ENCODE results near the gene ASPSCR1. TPM values are rescaled to one million over a fixed set of nuclear protein-coding genes. Genes with fewer than 3 reads are reported as not detected.

ASPSCR1 gene
- total and polyA plus RNA-seq, 2 of the 13 experiments (the other 11 are each of a cell fraction or from before 2014, with no cell fraction given): 274 to 314 TPM

GRCh38 chr17:82039695-82040299 lies 62.4 kb downstream of the ASPSCR1 start (continued):
- TF ChIP-seq, protein P1, sequence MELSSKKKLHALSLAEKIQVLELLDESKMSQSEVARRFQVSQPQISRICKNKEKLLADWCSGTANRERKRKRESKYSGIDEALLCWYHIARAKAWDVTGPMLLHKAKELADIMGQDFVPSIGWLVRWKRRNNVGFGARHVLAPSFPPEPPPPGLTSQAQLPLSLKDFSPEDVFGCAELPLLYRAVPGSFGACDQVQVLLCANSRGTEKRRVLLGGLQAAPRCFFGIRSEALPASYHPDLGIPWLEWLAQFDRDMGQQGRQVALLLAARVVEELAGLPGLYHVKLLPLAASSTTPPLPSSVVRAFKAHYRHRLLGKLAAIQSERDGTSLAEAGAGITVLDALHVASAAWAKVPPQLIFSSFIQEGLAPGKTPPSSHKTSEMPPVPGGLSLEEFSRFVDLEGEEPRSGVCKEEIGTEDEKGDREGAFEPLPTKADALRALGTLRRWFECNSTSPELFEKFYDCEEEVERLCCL (CRISPR knock-in tag; IDR thresholded peaks at IDR 0.05; ENCODE audit: borderline replicate concordance): no peak
- TF ChIP-seq NFE2L2 (IDR thresholded peaks at IDR 0.05; ENCODE audit: low read length) (no peak), ZNF256 (CRISPR knock-in tag; conservative IDR thresholded peaks at IDR 0.05) (no peak), ZNF496 (CRISPR knock-in tag; IDR thresholded peaks at IDR 0.05; ENCODE audit: insufficient replicate concordance) (no peak), ZNF891 (CRISPR knock-in tag; IDR thresholded peaks at IDR 0.05) (no peak), ZNF451 (CRISPR knock-in tag; IDR thresholded peaks at IDR 0.05) (no peak), MTF2 (CRISPR knock-in tag; IDR thresholded peaks at IDR 0.05; ENCODE audit: borderline replicate concordance) (no peak), ZNF367 (CRISPR knock-in tag; IDR thresholded peaks at IDR 0.05; ENCODE audit: borderline replicate concordance) (no peak), KDM5B (CRISPR knock-in tag; IDR thresholded peaks at IDR 0.05; ENCODE audit: borderline replicate concordance) (peak; percentile 56; the same call in 1 of the 2 replicates), MIXL1 (CRISPR knock-in tag; IDR thresholded peaks at IDR 0.05) (no peak; the same call in 1 of the 2 replicates), ZNF644 (CRISPR knock-in tag; IDR thresholded peaks at IDR 0.05; ENCODE audit: low read depth) (0 out of 2 replicates have a peak, but pooled peaks have one; percentile 65), KLF11 (CRISPR knock-in tag; IDR thresholded peaks at IDR 0.05) (no peak), MBD4 (IDR thresholded peaks at IDR 0.05; ENCODE audit: borderline replicate concordance, low read length) (no peak), ZFY (CRISPR knock-in tag; IDR thresholded peaks at IDR 0.05) (peak; percentile 73; the same call in 1 of the 2 replicates)
- TF ChIP-seq, protein P2, sequence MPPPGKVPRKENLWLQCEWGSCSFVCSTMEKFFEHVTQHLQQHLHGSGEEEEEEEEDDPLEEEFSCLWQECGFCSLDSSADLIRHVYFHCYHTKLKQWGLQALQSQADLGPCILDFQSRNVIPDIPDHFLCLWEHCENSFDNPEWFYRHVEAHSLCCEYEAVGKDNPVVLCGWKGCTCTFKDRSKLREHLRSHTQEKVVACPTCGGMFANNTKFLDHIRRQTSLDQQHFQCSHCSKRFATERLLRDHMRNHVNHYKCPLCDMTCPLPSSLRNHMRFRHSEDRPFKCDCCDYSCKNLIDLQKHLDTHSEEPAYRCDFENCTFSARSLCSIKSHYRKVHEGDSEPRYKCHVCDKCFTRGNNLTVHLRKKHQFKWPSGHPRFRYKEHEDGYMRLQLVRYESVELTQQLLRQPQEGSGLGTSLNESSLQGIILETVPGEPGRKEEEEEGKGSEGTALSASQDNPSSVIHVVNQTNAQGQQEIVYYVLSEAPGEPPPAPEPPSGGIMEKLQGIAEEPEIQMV (CRISPR knock-in tag; IDR thresholded peaks at IDR 0.05; ENCODE audit: low read depth): peak; percentile 65; the same call in 1 of the 2 replicates
- TF ChIP-seq, protein P3, sequence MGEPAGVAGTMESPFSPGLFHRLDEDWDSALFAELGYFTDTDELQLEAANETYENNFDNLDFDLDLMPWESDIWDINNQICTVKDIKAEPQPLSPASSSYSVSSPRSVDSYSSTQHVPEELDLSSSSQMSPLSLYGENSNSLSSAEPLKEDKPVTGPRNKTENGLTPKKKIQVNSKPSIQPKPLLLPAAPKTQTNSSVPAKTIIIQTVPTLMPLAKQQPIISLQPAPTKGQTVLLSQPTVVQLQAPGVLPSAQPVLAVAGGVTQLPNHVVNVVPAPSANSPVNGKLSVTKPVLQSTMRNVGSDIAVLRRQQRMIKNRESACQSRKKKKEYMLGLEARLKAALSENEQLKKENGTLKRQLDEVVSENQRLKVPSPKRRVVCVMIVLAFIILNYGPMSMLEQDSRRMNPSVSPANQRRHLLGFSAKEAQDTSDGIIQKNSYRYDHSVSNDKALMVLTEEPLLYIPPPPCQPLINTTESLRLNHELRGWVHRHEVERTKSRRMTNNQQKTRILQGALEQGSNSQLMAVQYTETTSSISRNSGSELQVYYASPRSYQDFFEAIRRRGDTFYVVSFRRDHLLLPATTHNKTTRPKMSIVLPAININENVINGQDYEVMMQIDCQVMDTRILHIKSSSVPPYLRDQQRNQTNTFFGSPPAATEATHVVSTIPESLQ (CRISPR knock-in tag; conservative IDR thresholded peaks at IDR 0.05): no peak
- TF ChIP-seq, protein P4, sequence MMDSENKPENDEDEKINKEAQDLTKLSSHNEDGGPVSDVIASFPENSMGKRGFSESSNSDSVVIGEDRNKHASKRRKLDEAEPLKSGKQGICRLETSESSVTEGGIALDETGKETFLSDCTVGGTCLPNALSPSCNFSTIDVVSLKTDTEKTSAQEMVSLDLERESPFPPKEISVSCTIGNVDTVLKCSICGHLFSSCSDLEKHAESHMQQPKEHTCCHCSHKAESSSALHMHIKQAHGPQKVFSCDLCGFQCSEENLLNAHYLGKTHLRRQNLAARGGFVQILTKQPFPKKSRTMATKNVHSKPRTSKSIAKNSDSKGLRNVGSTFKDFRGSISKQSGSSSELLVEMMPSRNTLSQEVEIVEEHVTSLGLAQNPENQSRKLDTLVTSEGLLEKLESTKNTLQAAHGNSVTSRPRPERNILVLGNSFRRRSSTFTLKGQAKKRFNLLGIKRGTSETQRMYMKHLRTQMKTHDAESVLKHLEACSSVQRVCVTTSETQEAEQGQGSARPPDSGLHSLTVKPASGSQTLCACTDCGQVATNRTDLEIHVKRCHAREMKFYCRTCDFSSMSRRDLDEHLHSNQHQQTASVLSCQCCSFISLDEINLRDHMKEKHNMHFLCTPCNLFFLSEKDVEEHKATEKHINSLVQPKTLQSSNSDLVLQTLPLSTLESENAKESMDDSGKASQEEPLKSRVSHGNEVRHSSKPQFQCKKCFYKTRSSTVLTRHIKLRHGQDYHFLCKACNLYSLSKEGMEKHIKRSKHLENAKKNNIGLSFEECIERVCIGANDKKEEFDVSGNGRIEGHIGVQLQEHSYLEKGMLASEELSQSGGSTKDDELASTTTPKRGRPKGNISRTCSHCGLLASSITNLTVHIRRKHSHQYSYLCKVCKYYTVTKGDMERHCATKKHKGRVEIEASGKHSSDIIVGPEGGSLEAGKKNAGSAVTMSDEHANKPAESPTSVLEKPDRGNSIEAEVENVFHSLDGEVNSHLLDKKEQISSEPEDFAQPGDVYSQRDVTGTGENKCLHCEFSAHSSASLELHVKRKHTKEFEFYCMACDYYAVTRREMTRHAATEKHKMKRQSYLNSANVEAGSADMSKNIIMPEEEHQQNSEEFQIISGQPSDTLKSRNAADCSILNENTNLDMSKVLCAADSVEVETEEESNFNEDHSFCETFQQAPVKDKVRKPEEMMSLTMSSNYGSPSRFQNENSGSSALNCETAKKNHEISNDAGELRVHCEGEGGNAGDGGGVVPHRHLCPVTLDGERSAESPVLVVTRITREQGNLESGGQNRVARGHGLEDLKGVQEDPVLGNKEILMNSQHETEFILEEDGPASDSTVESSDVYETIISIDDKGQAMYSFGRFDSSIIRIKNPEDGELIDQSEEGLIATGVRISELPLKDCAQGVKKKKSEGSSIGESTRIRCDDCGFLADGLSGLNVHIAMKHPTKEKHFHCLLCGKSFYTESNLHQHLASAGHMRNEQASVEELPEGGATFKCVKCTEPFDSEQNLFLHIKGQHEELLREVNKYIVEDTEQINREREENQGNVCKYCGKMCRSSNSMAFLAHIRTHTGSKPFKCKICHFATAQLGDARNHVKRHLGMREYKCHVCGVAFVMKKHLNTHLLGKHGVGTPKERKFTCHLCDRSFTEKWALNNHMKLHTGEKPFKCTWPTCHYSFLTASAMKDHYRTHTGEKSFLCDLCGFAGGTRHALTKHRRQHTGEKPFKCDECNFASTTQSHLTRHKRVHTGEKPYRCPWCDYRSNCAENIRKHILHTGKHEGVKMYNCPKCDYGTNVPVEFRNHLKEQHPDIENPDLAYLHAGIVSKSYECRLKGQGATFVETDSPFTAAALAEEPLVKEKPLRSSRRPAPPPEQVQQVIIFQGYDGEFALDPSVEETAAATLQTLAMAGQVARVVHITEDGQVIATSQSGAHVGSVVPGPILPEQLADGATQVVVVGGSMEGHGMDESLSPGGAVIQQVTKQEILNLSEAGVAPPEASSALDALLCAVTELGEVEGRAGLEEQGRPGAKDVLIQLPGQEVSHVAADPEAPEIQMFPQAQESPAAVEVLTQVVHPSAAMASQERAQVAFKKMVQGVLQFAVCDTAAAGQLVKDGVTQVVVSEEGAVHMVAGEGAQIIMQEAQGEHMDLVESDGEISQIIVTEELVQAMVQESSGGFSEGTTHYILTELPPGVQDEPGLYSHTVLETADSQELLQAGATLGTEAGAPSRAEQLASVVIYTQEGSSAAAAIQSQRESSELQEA (CRISPR knock-in tag; IDR thresholded peaks at IDR 0.05; ENCODE audit: not compliant biosample characterization): no peak
